ENCODE data around the gene UBTF. TPM values are rescaled to one million over a fixed set of nuclear protein-coding genes. Genes with fewer than 3 reads are reported as not detected.
"Not testable (repeated sequence)": the region's sequence is repeated elsewhere in the genome, so short reads cannot be mapped to it uniquely, and the experiment has no call there.

UBTF gene
- total RNA-seq, 4 donors from 2014 or later = 32.9 to 60.2 (median 41.2) TPM

DNA sequence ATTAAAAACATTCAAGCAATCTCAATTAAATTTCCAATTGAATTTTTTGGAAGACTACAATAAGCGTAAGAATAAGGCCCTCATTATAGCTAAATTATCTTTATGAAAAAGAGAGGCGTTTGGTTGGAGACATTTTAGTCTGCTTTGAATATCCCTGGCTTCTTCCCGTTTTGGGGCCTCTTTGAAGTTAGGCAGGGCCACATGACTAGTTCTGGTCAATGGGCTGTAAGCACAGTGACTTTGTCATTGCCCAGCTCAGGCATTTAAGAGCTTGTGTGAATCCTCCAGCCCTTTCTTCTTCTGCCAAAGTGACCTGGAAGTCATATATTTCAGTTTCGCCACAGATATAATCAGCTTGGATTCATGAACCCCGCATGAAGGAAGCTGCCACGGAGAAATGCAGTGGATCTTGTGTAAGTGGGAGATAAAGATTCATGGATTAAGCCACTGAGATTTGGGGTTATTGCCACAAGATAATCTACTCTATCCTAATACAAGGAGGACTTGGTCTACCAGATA, 21.7 kb upstream of the UBTF start:
- no peak for TF ChIP-seq CTCF (IDR thresholded peaks at IDR 0.05)
- ATAC-seq (ENCODE audit: low FRiP score) (no peak), DNase-seq (ENCODE audit: low spot score) (no peak)

DNA sequence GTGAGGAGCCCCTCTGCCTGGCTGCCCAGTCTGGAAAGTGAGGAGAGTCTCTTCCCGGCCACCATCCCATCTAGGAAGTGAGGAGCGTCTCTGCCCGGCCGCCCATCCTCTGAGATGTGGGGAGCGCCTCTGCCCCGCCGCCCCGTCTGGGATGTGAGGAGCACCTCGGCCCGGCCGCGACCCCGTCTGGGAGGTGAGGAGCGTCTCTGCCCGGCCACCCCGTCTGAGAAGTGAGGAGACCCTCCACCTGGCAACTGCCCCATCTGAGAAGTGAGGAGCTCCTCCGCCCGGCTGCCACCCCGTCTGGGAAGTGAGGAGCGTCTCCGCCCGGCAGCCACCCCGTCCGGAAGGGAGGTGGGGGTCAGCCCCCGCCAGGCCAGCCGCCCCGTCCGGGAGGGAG, 18.4 kb upstream of the UBTF start:
- DNase-seq (ENCODE audit: low spot score); ATAC-seq (ENCODE audit: low FRiP score): not testable (repeated sequence)

DNA sequence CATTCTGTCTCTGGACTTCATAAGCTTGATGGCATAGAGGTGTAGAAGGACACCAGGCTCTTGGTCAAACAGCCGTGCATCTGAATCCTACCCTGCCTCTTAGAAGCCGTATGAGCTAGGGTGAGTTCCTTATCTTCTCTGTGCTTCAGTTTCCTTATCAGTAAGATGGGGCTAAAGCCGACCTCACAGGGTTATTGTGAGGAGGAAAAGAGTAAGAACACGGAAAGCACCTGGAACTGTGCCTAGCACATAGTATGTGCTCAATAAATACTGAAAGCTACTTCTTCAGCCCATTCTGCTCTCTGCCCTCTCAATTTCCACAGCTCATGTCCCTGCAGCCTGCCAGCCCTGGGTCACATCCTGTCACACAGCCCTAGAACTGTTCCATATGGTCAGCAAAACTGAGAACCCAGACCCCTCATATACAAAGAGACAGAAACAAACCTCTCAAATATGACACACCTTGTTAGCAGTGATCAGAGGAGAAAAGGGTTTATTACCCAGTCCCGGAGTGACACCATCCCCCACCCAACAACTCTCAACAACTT, 17.0 kb upstream of the UBTF start:
- TF ChIP-seq CTCF (IDR thresholded peaks at IDR 0.05) = no peak
- no peak for DNase-seq (ENCODE audit: low spot score)
- no peak for ATAC-seq (ENCODE audit: low FRiP score)

DNA sequence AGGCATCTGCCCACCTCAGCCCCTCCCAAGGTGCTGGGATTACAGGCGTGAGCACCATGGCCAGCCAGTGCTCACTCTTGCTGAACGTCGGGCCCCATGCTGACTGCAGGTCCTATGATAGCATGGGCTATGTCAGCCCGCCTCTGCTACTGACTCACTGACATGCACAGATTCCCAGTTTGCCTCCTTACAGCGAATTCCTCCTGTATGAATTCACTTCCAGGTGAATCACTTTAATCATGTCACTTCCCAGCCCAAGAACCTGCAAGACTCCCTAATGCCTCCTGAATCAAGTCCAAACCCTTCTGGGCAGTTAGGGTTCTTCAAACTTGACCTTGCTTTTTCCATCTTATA, 16.1 kb upstream of the UBTF start:
- no peak for TF ChIP-seq CTCF (IDR thresholded peaks at IDR 0.05)
- DNase-seq (ENCODE audit: low spot score) = no peak
- ATAC-seq (ENCODE audit: low FRiP score) = no peak

- TF ChIP-seq CTCF (IDR thresholded peaks at IDR 0.05) = no peak
- DNase-seq (ENCODE audit: low spot score) (no peak), ATAC-seq (ENCODE audit: low FRiP score) (no peak)
These were observed 14.1 kb upstream of the UBTF start for GRCh38 chr17:44233582-44233981.

- DNase-seq (ENCODE audit: low spot score) (no peak), ATAC-seq (ENCODE audit: low FRiP score) (no peak)
- TF ChIP-seq CTCF (IDR thresholded peaks at IDR 0.05) = no peak
These were observed 12.6 kb upstream of the UBTF start for GRCh38 chr17:44232061-44232460.

- no peak for ATAC-seq (ENCODE audit: low FRiP score)
- TF ChIP-seq CTCF (IDR thresholded peaks at IDR 0.05) = no peak
- DNase-seq (ENCODE audit: low spot score) = no peak
These were observed 10.7 kb upstream of the UBTF start for GRCh38 chr17:44230140-44230539.

- DNase-seq (ENCODE audit: low spot score) = no peak
- no peak for TF ChIP-seq CTCF (IDR thresholded peaks at IDR 0.05)
- no peak for ATAC-seq (ENCODE audit: low FRiP score)
These were observed 9.6 kb upstream of the UBTF start for GRCh38 chr17:44229090-44229489.

Measured in omental fat pad (tissue), 4 donors.